HEK293T (cell line): ENCODE results near the gene CCDC134.

ENCODE experiments used
- BHLHE40 ChIP-seq: fragments of 450-650 bp; IDR thresholded peaks from 2 replicates; pipeline ENCODE4 v1.6.1; 2016; ENCODE audit warnings: mild to moderate bottlenecking, moderate library complexity, borderline replicate concordance
- ELF4 ChIP-seq: fragments of 450-650 bp; IDR thresholded peaks from 2 replicates; pipeline ENCODE4 v1.6.1; 2017; ENCODE audit warnings: antibody characterized with exemption
- FOXA1 ChIP-seq: fragments of 450-650 bp; IDR thresholded peaks from 2 replicates; pipeline ENCODE4 v1.6.1; 2016; ENCODE audit warnings: mild to moderate bottlenecking
- FOXK2 ChIP-seq: fragments of 450-650 bp; IDR thresholded peaks from 2 replicates; pipeline ENCODE4 v1.6.1; 2016; ENCODE audit warnings: mild to moderate bottlenecking
- FOXM1 ChIP-seq: fragments of 450-650 bp; IDR thresholded peaks from 2 replicates; pipeline ENCODE4 v1.6.1; 2017; ENCODE audit warnings: mild to moderate bottlenecking, borderline replicate concordance
- HDGF ChIP-seq: fragments of 450-650 bp; IDR thresholded peaks from 2 replicates; pipeline ENCODE4 v1.6.1; 2017; ENCODE audit warnings: antibody characterized with exemption, borderline replicate concordance
- L3MBTL2 ChIP-seq: fragments of 450-650 bp; conservative IDR thresholded peaks from 2 replicates; pipeline ENCODE4 v1.6.1; 2016; ENCODE audit warnings: mild to moderate bottlenecking
- NFRKB ChIP-seq: fragments of 450-650 bp; IDR thresholded peaks from 2 replicates; pipeline ENCODE4 v1.6.1; 2016; ENCODE audit warnings: mild to moderate bottlenecking, moderate library complexity
- SP1 ChIP-seq: fragments of 450-650 bp; IDR thresholded peaks from 2 replicates; pipeline ENCODE4 v1.6.1; 2017
- SUZ12 ChIP-seq: fragments of 450-650 bp; IDR thresholded peaks from 2 replicates; pipeline ENCODE4 v1.6.1; 2016; ENCODE audit warnings: mild to moderate bottlenecking
- TARDBP ChIP-seq: fragments of 450-650 bp; IDR thresholded peaks from 2 replicates; pipeline ENCODE4 v1.6.1; 2016
- ZNF384 ChIP-seq: fragments of 450-650 bp; IDR thresholded peaks from 2 replicates; pipeline ENCODE4 v1.6.1; 2016
- TF ChIP-seq, protein P1 (sequence below): fragments of 450-650 bp; IDR thresholded peaks from 2 replicates; pipeline ENCODE4 v1.6.1; 2016

DNA sequence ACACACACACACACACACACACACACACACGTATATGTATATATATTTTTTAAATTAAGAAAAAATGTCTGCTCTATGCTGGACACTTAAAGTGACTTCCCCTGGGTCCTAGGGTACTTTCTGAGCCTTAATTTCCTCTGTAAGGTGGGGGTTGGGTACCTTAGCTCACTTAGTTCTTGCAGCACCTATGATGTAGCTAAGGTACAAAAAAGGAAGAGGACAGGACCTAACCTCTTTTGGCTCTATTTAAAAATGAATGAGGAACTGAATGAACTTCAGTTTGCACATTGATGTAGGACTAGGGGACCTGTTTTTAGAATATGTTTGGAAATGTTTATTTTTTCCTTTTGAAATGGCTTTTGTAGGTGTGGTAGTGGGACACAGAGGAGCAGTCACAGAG lies 43.6 kb downstream of the CCDC134 start:
- TF ChIP-seq L3MBTL2 (no peak), NFRKB (no peak), SUZ12 (no peak), FOXM1 (no peak), HDGF (no peak), SP1 (no peak), BHLHE40 (no peak), ZNF384 (no peak), TARDBP (no peak), FOXA1 (no peak), FOXK2 (no peak), ELF4 (no peak)
- TF ChIP-seq, protein P1, sequence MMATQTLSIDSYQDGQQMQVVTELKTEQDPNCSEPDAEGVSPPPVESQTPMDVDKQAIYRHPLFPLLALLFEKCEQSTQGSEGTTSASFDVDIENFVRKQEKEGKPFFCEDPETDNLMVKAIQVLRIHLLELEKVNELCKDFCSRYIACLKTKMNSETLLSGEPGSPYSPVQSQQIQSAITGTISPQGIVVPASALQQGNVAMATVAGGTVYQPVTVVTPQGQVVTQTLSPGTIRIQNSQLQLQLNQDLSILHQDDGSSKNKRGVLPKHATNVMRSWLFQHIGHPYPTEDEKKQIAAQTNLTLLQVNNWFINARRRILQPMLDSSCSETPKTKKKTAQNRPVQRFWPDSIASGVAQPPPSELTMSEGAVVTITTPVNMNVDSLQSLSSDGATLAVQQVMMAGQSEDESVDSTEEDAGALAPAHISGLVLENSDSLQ = no peak
